Uterus (tissue), 4 donors: ENCODE measurements around the gene MYCN. TPM values are rescaled to one million over a fixed set of nuclear protein-coding genes. Genes with fewer than 3 reads are reported as not detected.
A peak's percentile ranks its signal among the peaks of the same experiment; 100 is the strongest.
"Not testable (repeated sequence)": the region's sequence is repeated elsewhere in the genome, so short reads cannot be mapped to it uniquely, and the experiment has no call there.

Experiments used
- DNase-seq, 2 donors: peaks; one replicate each; pipeline ENCODE4 v3.0.0-alpha.2; 2019 to 2020
- H3K27ac ChIP-seq, 2 donors: fragments of 200-600 bp; sonication (generic); 1 replicate in 1 of 2; 2 replicates in 1 of 2; pipeline ENCODE4 v1.5.1; 2016 to 2018
- H3K27me3 ChIP-seq, 2 donors: fragments of 200-600 bp; sonication (generic); one replicate each; pipeline ENCODE4 v1.5.1; 2018 to 2019; ENCODE audit warnings: control low read depth in 1 of 2
- H3K36me3 ChIP-seq, 2 donors: fragments of 200-600 bp; sonication (generic); one replicate each; pipeline ENCODE4 v1.5.1; 2019; ENCODE audit warnings: control low read depth in 1 of 2
- H3K4me1 ChIP-seq, 2 donors: fragments of 200-600 bp; sonication (generic); one replicate each; pipeline ENCODE4 v1.5.1; 2018 to 2019; ENCODE audit warnings: control low read depth in 1 of 2
- H3K4me3 ChIP-seq, 2 donors: fragments of 200-600 bp; sonication (generic); 1 replicate in 1 of 2; 2 replicates in 1 of 2; pipeline ENCODE4 v1.5.1; 2018 to 2019; ENCODE audit warnings: mild to moderate bottlenecking in 1 of 2
- H3K9me3 ChIP-seq, 2 donors: fragments of 200-600 bp; sonication (generic); one replicate each; pipeline ENCODE4 v1.5.1; 2019; ENCODE audit warnings: control low read depth in 1 of 2
- POLR2A ChIP-seq, 2 donors: fragments of 450-650 bp; IDR thresholded peaks; one replicate each; pipeline ENCODE4 v1.6.1; 2016; ENCODE audit warnings: antibody characterized with exemption in 2 of 2, mild to moderate bottlenecking in 1 of 2, moderate library complexity in 1 of 2
- intact Hi-C: fragments of 100-400 bp; cut with DNase I; formaldehyde crosslinking; loops from one replicate; pipeline ENCODE4 v1.15.1; 2023; ENCODE audit warnings: low total_unique reads
- total RNA-seq, 4 donors: library from RNA; depleted of rRNA in 3 of 4; stranded (reverse); fragments of >200 nt in 3 of 4; gene quantifications; one replicate each; pipeline versions ENCODE4 v1.1.0 to v1.2.4, GENCODE V29; 2014 to 2023
- TF ChIP-seq, protein P1 (sequence below), 4 experiments: fragments of 200-600 bp in 2 of 4; fragments of 450-650 bp in 2 of 4; sonication (generic) in 2 of 4; IDR thresholded peaks; one replicate each; pipeline ENCODE4 v1.5.1; 2016 to 2019; ENCODE audit warnings: antibody characterized with exemption in 4 of 4, mild to moderate bottlenecking in 2 of 4, moderate library complexity in 1 of 4
- donor health status: DM: yes; HTN: yes; CAD: no.

MYCN gene
- total RNA-seq, 4 donors from 2014 or later = 1.3 to 4.1 (median 1.9) TPM; not detected in 1

DNA sequence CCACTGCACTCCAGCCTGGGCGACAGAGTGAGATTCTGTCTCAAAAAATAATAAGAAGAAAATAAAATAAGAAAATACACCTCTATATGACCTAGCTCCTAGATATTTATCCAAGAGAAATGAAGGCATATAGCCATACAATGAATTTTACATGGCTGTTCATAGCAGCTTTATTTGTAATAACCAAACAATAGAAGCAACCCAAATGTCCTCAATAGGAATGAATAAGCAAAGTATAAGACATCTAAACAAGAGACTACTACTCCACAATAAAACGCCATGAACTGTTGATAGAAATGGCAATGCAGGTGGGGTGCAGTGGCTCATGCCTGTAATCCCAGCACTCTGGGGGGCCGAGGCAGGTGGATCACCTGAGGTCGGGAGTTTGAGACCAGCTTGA lies 31.2 kb upstream of the MYCN start:
- intact Hi-C loops = no loop called here
- TF ChIP-seq, protein P1, sequence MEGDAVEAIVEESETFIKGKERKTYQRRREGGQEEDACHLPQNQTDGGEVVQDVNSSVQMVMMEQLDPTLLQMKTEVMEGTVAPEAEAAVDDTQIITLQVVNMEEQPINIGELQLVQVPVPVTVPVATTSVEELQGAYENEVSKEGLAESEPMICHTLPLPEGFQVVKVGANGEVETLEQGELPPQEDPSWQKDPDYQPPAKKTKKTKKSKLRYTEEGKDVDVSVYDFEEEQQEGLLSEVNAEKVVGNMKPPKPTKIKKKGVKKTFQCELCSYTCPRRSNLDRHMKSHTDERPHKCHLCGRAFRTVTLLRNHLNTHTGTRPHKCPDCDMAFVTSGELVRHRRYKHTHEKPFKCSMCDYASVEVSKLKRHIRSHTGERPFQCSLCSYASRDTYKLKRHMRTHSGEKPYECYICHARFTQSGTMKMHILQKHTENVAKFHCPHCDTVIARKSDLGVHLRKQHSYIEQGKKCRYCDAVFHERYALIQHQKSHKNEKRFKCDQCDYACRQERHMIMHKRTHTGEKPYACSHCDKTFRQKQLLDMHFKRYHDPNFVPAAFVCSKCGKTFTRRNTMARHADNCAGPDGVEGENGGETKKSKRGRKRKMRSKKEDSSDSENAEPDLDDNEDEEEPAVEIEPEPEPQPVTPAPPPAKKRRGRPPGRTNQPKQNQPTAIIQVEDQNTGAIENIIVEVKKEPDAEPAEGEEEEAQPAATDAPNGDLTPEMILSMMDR (IDR thresholded peaks at IDR 0.05) = no peak
- TF ChIP-seq POLR2A (IDR thresholded peaks at IDR 0.05) = no peak
- no peaks in the 10 kb centered on the region for H3K27me3 ChIP-seq
- no peak overlapping the region for H3K4me3 ChIP-seq
- no peaks in the 10 kb centered on the region for H3K9me3 ChIP-seq
- H3K36me3 ChIP-seq = no peaks in the 10 kb centered on the region
- H3K27ac ChIP-seq = no peak overlapping the region
- DNase-seq = no peak
- no peaks in the 10 kb centered on the region for H3K4me1 ChIP-seq

DNA sequence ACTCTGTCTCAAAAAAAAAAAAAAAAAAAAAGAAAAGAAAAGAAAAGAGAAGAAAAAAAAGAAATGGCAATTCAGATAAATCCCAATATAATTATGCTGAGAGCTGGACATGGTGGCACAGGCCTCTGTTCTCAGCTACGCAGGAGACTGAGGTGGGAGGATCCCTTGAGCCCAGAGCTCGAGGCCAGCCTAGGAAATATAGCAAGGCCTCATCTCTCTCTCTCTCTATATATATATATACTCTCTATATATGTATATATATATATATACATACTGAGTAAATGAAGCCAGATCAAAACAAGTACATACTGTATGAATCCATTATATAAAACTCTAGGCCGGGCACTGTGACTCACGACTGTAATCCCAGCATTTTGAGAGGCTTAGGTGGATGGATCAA lies 30.6 kb upstream of the MYCN start:
- no peaks in the 10 kb centered on the region for H3K4me1 ChIP-seq
- no peaks in the 10 kb centered on the region for H3K9me3 ChIP-seq
- no peak overlapping the region for H3K27ac ChIP-seq
- H3K27me3 ChIP-seq = no peaks in the 10 kb centered on the region
- TF ChIP-seq POLR2A (IDR thresholded peaks at IDR 0.05) = no peak
- TF ChIP-seq, protein P1 (IDR thresholded peaks at IDR 0.05) = no peak
- H3K4me3 ChIP-seq = no peak overlapping the region
- H3K36me3 ChIP-seq = no peaks in the 10 kb centered on the region
- no peak for DNase-seq
- intact Hi-C loops = no loop called here

DNA sequence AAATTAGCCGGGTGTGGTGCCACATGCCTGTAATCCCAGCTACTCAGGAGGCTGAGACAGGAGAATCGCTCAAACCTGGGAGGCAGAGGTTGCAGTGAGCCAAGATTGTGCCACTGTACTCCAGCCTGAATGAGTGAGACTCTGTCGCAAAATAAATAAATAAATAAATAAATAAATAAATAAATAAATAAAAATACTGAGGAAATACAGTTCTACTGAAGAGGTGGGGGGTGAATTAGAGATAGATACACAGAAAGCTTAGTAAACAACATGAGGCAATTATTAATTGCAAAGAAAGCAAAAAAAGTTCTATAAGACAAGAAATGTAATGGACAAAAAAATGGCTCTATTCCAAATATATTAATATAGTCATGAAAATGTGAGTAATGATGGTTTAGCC lies 29.1 kb upstream of the MYCN start:
- DNase-seq, intact Hi-C loops, H3K36me3 ChIP-seq, H3K4me3 ChIP-seq, H3K4me1 ChIP-seq, H3K27ac ChIP-seq, H3K9me3 ChIP-seq, H3K27me3 ChIP-seq: not testable (repeated sequence)

DNA sequence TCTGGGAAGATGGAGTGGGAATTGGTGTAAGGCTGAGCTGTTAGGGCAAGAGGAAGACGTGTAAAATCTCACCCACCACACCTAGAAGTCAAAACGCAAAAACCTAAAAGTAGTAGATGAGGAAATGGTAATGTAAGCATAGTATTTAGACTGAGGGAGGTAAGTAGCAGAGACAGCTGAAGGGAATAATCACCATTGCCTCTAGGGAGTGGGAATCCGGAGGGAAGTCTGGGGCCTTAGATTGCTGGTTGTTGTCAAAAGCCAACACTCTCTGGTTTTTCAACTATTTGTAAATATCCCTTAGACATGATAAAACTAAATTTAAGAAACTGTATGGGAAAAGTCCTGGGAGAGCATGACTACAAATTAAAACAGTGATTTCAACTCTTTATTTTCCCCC lies 28.7 kb upstream of the MYCN start:
- Histone ChIP-seq H3K4me3 (no peak overlapping the region), H3K27ac (no peak overlapping the region), H3K27me3 (no peaks in the 10 kb centered on the region), H3K36me3 (no peaks in the 10 kb centered on the region), H3K4me1 (no peaks in the 10 kb centered on the region), H3K9me3 (no peaks in the 10 kb centered on the region)
- DNase-seq = no peak
- TF ChIP-seq, protein P1 (IDR thresholded peaks at IDR 0.05) = no peak
- TF ChIP-seq POLR2A (IDR thresholded peaks at IDR 0.05) = no peak
- intact Hi-C loops = no loop called here

DNA sequence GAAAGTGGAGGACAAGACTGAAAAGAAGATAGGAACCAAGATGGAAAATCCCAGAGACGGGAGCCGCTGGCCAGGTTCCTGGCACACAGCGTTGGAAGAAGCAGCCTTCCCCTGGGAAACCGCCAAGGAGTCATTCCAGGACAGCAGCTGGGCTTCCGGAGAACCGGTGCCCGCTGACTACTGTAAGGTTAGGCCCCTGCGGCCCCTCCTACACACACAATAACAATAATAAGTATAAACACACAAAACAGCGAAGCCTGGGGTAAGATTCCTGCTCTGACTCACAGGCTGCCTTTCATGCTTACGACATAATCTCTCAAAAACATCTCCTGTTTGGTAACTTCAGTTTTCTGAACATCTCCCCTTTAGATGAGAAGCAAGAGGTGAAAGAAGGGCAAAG lies 28.1 kb upstream of the MYCN start:
- Histone ChIP-seq H3K27ac (peak overlapping the region; percentile 17 to 57), H3K9me3 (no peaks in the 10 kb centered on the region), H3K27me3 (no peaks in the 10 kb centered on the region), H3K4me1 (no peaks in the 10 kb centered on the region), H3K4me3 (no peak overlapping the region), H3K36me3 (no peaks in the 10 kb centered on the region)
- TF ChIP-seq, protein P1 (IDR thresholded peaks at IDR 0.05) = no peak
- no peak for TF ChIP-seq POLR2A (IDR thresholded peaks at IDR 0.05)
- intact Hi-C loops = no loop called here
- peak; percentile 30 to 43 for DNase-seq

- intact Hi-C loops = no loop called here
- DNase-seq = no peak
- Histone ChIP-seq H3K27ac (no peak overlapping the region), H3K4me3 (no peak overlapping the region), H3K4me1 (no peaks in the 10 kb centered on the region), H3K27me3 (no peaks in the 10 kb centered on the region), H3K36me3 (no peaks in the 10 kb centered on the region), H3K9me3 (no peaks in the 10 kb centered on the region)
- TF ChIP-seq, protein P1 (IDR thresholded peaks at IDR 0.05) = no peak
These were observed 27.2 kb upstream of the MYCN start for GRCh38 chr2:15913146-15913545.
